Measurements from ENCODE around the gene MSRB1. TPM values are rescaled to one million over a fixed set of nuclear protein-coding genes. Genes with fewer than 3 reads are reported as not detected.

The MSRB1 gene
- total RNA-seq, 3 donors from 2014 or later (not counting 1 experiment from before 2014, with no cell fraction given) = 10.8 to 19.9 (median 14.8) TPM

DNA sequence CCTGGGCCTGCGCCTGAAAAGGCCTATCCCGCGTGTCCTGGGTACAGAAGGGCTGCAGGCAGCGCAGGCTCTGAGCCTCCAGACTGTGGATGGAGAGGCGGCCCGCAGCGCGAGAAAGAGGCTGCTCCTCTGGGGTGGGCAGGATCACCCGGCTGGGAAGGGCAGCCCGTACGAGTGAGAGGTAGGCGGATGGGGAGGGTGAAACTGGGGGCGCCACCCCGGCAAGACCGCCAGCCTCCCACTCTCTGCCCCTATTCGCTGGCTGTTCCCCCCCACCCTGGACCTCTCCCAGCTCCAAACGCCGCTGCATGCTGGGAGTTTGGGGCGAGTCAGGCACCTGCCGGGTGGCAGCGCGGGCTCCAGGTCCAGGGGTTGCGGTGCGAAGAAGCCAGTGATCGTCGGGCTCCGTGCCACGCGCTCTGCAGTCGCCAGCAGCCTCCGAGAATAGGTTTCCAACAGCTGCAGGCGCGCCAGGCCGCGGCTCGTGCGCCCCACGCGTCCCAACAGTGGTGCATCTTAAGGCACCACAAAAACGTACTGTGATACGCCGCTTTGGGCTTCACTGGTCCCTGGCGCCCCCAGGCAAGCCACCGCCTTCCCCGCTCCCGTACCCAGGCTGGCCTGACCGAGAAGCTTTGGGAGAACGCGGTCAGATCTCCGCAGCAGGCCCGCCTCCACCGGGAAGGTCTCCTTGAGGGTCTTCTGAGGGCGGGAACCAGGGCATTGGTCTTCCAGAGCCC, 37.2 kb upstream of the MSRB1 start:
- Histone ChIP-seq H3K36me3 (ENCODE audit: control insufficient read depth, insufficient read depth, low read length) (peaks cover 32% of the 10 kb centered on the region), H3K27me3 (ENCODE audit: control insufficient read depth, insufficient read depth, low read length) (peaks cover 31% of the 10 kb centered on the region)
- WGBS (ENCODE audit: insufficient coverage) = 9% methylated on average over 53 of the region's 53 CpGs

GRCh38 chr16:1979271-1980029, 36.5 kb upstream of the MSRB1 start:
- no peaks in the 10 kb centered on the region for H3K9me3 Mint-ChIP-seq
- Histone ChIP-seq H3K36me3 (ENCODE audit: control insufficient read depth, insufficient read depth, low read length) (peaks cover 39% of the 10 kb centered on the region), H3K27ac (ENCODE audit: low read length) (no peak overlapping the region), H3K4me1 (ENCODE audit: control insufficient read depth, insufficient read depth, low read length) (peaks cover 14% of the 10 kb centered on the region), H3K27me3 (ENCODE audit: control insufficient read depth, insufficient read depth, low read length) (peaks cover 31% of the 10 kb centered on the region), H3K9me3 (ENCODE audit: control insufficient read depth, insufficient read depth, low read length) (no peaks in the 10 kb centered on the region), H3K4me3 (ENCODE audit: low read length) (no peak overlapping the region)
- H3K36me3 Mint-ChIP-seq = no peaks in the 10 kb centered on the region
- H3K4me3 Mint-ChIP-seq = no peak overlapping the region
- H3K27ac Mint-ChIP-seq = no peak overlapping the region
- ATAC-seq (no peak), DNase-seq (peak in 1 of 2 donors; percentile 34)
- H3K4me1 Mint-ChIP-seq = peaks cover under 1 to 4% of the 10 kb centered on the region in 2 donors
- WGBS (ENCODE audit: insufficient coverage) = 28% methylated on average over 70 of the region's 70 CpGs
- TF ChIP-seq, protein P1, sequence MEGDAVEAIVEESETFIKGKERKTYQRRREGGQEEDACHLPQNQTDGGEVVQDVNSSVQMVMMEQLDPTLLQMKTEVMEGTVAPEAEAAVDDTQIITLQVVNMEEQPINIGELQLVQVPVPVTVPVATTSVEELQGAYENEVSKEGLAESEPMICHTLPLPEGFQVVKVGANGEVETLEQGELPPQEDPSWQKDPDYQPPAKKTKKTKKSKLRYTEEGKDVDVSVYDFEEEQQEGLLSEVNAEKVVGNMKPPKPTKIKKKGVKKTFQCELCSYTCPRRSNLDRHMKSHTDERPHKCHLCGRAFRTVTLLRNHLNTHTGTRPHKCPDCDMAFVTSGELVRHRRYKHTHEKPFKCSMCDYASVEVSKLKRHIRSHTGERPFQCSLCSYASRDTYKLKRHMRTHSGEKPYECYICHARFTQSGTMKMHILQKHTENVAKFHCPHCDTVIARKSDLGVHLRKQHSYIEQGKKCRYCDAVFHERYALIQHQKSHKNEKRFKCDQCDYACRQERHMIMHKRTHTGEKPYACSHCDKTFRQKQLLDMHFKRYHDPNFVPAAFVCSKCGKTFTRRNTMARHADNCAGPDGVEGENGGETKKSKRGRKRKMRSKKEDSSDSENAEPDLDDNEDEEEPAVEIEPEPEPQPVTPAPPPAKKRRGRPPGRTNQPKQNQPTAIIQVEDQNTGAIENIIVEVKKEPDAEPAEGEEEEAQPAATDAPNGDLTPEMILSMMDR (IDR thresholded peaks at IDR 0.05) = no peak
- H3K27me3 Mint-ChIP-seq (ENCODE audit: low read depth in 2 of 2) = peaks cover 0 to 12% of the 10 kb centered on the region in 2 donors
- intact Hi-C loops (cut with micrococcal nuclease) = no loop called here

More for the DNA sequence above, 37.2 kb upstream of the MSRB1 start:
- H3K27ac ChIP-seq (ENCODE audit: low read length) = no peak overlapping the region
- Mint-ChIP-seq H3K36me3 (no peaks in the 10 kb centered on the region), H3K4me3 (no peak overlapping the region), H3K4me1 (peaks cover 4% of the 10 kb centered on the region in 2 donors), H3K9me3 (no peaks in the 10 kb centered on the region), H3K27me3 (ENCODE audit: low read depth in 2 of 2) (peaks cover 0 to 12% of the 10 kb centered on the region in 2 donors), H3K27ac (no peak overlapping the region)
- ATAC-seq = no peak
- no peak for DNase-seq
- H3K4me3 ChIP-seq (ENCODE audit: low read length) = no peak overlapping the region
- intact Hi-C loops (cut with micrococcal nuclease) = no loop called here
- H3K9me3 ChIP-seq (ENCODE audit: control insufficient read depth, insufficient read depth, low read length) = no peaks in the 10 kb centered on the region
- peaks cover 21% of the 10 kb centered on the region for H3K4me1 ChIP-seq (ENCODE audit: control insufficient read depth, insufficient read depth, low read length)
- TF ChIP-seq, protein P1 (IDR thresholded peaks at IDR 0.05) = no peak

DNA sequence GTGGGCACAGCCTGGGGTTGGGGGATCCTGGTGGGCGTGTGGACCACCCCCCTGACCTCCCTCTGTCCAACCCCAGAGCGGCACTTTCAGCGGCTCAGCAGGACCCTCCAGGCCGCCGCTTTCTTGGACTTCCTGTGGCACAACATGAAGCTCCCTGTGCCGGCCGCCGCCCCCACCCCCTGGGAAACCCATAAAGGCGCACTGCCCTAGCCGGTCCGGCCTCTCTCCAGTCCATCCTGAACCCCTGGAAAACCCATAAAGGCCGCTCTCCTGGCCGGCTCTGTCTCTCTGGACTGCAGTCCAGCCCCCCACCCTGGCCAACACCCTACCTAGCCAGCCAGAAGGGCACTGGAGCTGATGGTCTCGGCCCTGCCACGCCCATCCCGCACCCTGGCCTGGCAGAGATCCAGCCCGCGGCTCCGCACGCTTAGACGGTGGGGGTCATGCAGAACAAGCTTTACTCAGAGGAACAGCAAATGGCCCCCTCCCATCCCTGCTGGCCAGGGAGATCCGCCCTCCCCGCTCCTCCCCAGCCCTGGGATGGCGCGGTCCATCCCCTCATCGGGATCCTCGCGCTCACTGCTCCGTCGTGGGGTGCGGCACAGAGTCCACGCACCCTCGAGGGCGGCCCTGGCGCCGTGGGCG, 35.6 kb upstream of the MSRB1 start:
- 94% methylated on average over 37 of the region's 37 CpGs for WGBS (ENCODE audit: insufficient coverage)

More for the DNA sequence above, 35.6 kb upstream of the MSRB1 start:
- TF ChIP-seq, protein P1 (IDR thresholded peaks at IDR 0.05) = no peak
- peaks cover 42% of the 10 kb centered on the region for H3K36me3 ChIP-seq (ENCODE audit: control insufficient read depth, insufficient read depth, low read length)
- H3K27me3 ChIP-seq (ENCODE audit: control insufficient read depth, insufficient read depth, low read length) = peaks cover 31% of the 10 kb centered on the region
- ATAC-seq (no peak), DNase-seq (no peak)
- no peak overlapping the region for H3K27ac ChIP-seq (ENCODE audit: low read length)
- no peaks in the 10 kb centered on the region for H3K9me3 ChIP-seq (ENCODE audit: control insufficient read depth, insufficient read depth, low read length)
- Mint-ChIP-seq H3K9me3 (no peaks in the 10 kb centered on the region), H3K4me1 (peaks cover 0 to 4% of the 10 kb centered on the region in 2 donors), H3K27ac (no peak overlapping the region), H3K27me3 (ENCODE audit: low read depth in 2 of 2) (peaks cover 0 to 12% of the 10 kb centered on the region in 2 donors), H3K36me3 (no peaks in the 10 kb centered on the region), H3K4me3 (no peak overlapping the region)
- H3K4me3 ChIP-seq (ENCODE audit: low read length) = no peak overlapping the region
- intact Hi-C loops (cut with micrococcal nuclease) = no loop called here
- peaks cover 13% of the 10 kb centered on the region for H3K4me1 ChIP-seq (ENCODE audit: control insufficient read depth, insufficient read depth, low read length)

Data from natural killer cell (primary cell).